GM19324 (cell line): ENCODE results near the gene SPIRE1.
A peak's percentile ranks its signal among the peaks of the same experiment; 100 is the strongest.

Experiments
- ATAC-seq: cut with Tn5 transposase; IDR thresholded peaks from one replicate; pipeline ENCODE4 v1.9.1; 2021; ENCODE audit warnings: mild to moderate bottlenecking, moderate library complexity; ENCODE audit not compliant: unreplicated experiment, low FRiP score

The SPIRE1 gene

GRCh38 chr18:12657684-12658425, at the start of gene SPIRE1:
SPIRE1 (minus strand) TSS chr18:12658107; CDS start chr18:12657866, 241 bp downstream.
- peak; percentile 75 for ATAC-seq

- no peak for ATAC-seq
Measured at GRCh38 chr18:12703664-12704063, 45.8 kb upstream of the SPIRE1 start.

GRCh38 chr18:12703096-12703567, 45.2 kb upstream of the SPIRE1 start:
- peak; percentile 0 for ATAC-seq

GRCh38 chr18:12702221-12703095, 44.6 kb upstream of the SPIRE1 start, which contains the start of the genes CEP76 and PSMG2:
CEP76 (minus strand) TSS chr18:12702723; CDS start chr18:12702548, 175 bp downstream.
PSMG2 (plus strand) TSS chr18:12703042; CDS start chr18:12703108, 66 bp downstream.
- peak; percentile 85 for ATAC-seq

- no peak for ATAC-seq
Measured at GRCh38 chr18:12701161-12701560, 43.3 kb upstream of the SPIRE1 start.

- no peak for ATAC-seq
Measured at GRCh38 chr18:12699747-12700146, 41.8 kb upstream of the SPIRE1 start.

- no peak for ATAC-seq
Measured at GRCh38 chr18:12694032-12694431, 36.1 kb upstream of the SPIRE1 start.

- no peak for ATAC-seq
Measured at GRCh38 chr18:12692206-12692605, 34.3 kb upstream of the SPIRE1 start.

GRCh38 chr18:12689256-12689850, 31.4 kb upstream of the SPIRE1 start:
- ATAC-seq: no peak

GRCh38 chr18:12686100-12686499, 28.2 kb upstream of the SPIRE1 start:
- ATAC-seq: no peak

GRCh38 chr18:12679183-12679786, 21.4 kb upstream of the SPIRE1 start:
- ATAC-seq: no peak

- no peak for ATAC-seq
Measured at GRCh38 chr18:12668041-12668440, 10.1 kb upstream of the SPIRE1 start.

- ATAC-seq: no peak
Measured at GRCh38 chr18:12659904-12660605, 2.1 kb upstream of the SPIRE1 start.

- ATAC-seq: no peak
Measured at GRCh38 chr18:12658426-12659138, 675 bp upstream of the SPIRE1 start.

- peak; percentile 31 for ATAC-seq
Measured at GRCh38 chr18:12656938-12657683, 796 bp downstream of the SPIRE1 start.

- ATAC-seq: no peak
Measured at GRCh38 chr18:12656605-12656937, 1.3 kb downstream of the SPIRE1 start.

GRCh38 chr18:12654971-12655370, 2.9 kb downstream of the SPIRE1 start:
- ATAC-seq: no peak

GRCh38 chr18:12652861-12653401, 5.0 kb downstream of the SPIRE1 start:
- no peak for ATAC-seq
